ENCODE measurements around the gene M1AP.

The M1AP gene

DNA sequence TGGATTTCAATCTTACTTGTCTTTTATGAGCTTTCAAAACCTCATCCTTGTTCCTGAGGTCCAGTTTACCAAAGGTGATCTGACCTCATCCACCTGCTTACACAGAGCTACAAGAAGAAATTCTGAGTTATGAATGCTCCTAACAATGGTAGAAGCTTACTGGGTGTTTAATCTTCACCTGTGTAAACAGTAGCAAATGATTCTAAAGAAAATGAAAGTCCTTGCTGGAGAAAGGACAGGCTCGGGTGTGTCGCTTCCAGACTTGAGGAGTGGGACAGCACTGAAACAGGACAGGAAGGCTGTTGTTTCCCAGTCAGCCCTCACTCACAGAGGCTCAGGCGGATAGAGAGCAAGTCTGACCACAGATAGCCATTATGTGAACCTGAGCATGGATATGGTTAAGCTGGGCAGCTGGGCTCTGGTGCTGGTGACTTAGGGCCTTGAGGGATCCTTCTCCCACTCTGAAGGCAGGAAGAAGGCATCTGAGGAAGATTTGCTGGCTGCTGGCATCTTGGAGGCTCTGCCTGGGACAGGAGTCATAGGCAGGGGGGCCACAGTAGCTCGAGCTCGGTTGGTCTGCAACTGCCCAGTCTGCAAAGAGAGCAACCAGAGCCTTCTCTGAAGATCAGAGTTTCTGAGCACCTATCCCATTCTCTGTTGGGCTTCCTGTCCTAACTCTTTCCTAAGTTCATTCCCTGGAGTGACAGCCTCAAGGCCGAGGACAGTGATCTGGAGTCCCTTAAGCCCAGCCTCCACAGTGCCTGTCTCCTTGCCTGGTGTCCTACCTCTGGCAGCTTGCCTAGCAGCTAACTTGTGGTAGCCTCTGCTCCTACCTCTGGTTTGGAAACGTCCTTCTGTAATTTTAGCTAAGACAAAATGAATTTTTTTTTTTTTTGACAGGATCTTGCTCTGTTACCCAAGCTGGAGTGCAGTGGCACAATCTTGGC, 89.6 kb downstream of the M1AP start:
- Histone ChIP-seq H4K91ac (ENCODE audit: low read depth, low read length, poor library complexity) (no peak overlapping the region), H3K4ac (ENCODE audit: low read length) (no peak overlapping the region), H2BK120ac (ENCODE audit: low read depth, low read length) (no peak overlapping the region), H4K8ac (ENCODE audit: low read depth, low read length) (no peak overlapping the region), H3K4me3 (ENCODE audit: low read length in 2 of 2) (no peak overlapping the region), H2BK5ac (ENCODE audit: low read length) (no peak overlapping the region), H3K27ac (replicated peaks; ENCODE audit: low read length) (no peak overlapping the region), H3K18ac (ENCODE audit: low read length) (no peak overlapping the region), H2BK12ac (ENCODE audit: low read length) (no peak overlapping the region), H3K9me3 (replicated peaks in 1 of 2; ENCODE audit: control insufficient read depth in 2 of 2, insufficient read depth in 1 of 2, low read depth in 1 of 2, low read length in 2 of 2) (no peaks in the 10 kb centered on the region), H3K9ac (ENCODE audit: low read depth, low read length, poor library complexity) (no peak overlapping the region), H3K14ac (ENCODE audit: low read length) (no peak overlapping the region), H2BK15ac (ENCODE audit: low read length) (no peak overlapping the region), H3K27me3 (ENCODE audit: control insufficient read depth in 3 of 3, insufficient read depth in 3 of 3, low read depth in 1 of 3, low read length in 3 of 3) (peaks cover 4 to 46% (median 19%) of the 10 kb centered on the region in 3 experiments), H3K4me2 (ENCODE audit: insufficient read depth, low read length, poor library complexity, severe bottlenecking) (no peak overlapping the region), H2AFZ (ENCODE audit: low read length) (no peak overlapping the region), H3K23ac (ENCODE audit: low read depth, low read length, poor library complexity) (no peak overlapping the region), H3K79me1 (ENCODE audit: low read depth, low read length) (peaks cover 2% of the 10 kb centered on the region), H3K36me3 (replicated peaks in 1 of 2; ENCODE audit: control insufficient read depth in 2 of 2, insufficient read depth in 2 of 2, low read length in 2 of 2) (peaks cover 8 to 16% of the 10 kb centered on the region in 2 donors), H3K4me1 (ENCODE audit: control insufficient read depth in 2 of 2, insufficient read depth in 1 of 2, low read depth in 1 of 2, low read length in 2 of 2) (peaks cover 5 to 7% of the 10 kb centered on the region in 2 donors), H2AK5ac (ENCODE audit: low read depth, low read length) (no peak overlapping the region)
- WGBS, 2 donors (ENCODE audit: extremely low coverage in 2 of 2, insufficient read length in 2 of 2, insufficient replicate concordance in 1 of 2): no CpG with 5 or more reads among the region's 7 CpGs
- DNase-seq (ENCODE audit: low spot score): no peak

DNA sequence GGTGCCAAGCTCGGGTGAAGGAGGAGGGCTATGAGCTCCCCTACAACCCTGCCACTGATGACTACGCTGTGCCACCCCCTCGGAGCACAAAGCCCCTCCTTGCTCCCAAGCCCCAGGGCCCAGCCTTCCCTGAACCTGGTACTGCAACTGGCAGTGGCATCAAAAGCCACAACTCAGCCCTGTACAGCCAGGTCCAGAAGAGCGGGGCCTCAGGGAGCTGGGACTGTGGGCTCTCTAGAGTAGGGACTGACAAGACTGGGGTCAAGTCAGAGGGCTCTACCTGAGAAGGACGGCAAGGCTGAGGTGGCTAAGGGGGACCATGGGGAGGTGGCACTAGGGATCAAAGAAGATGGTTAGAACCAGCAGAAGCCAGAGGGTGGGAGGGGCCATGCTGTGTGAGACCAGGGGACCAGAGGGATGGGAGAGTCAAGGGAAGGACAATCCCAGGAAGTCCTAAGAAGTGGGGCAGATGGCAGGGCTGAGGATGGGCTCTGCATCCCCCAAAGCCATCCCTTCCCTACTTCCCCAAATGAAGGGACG, 91.2 kb downstream of the M1AP start:
- Histone ChIP-seq H3K9ac (ENCODE audit: low read depth, low read length, poor library complexity) (peak overlapping the region; percentile 9), H3K27me3 (ENCODE audit: control insufficient read depth in 3 of 3, insufficient read depth in 3 of 3, low read depth in 1 of 3, low read length in 3 of 3) (peaks cover 4 to 46% (median 13%) of the 10 kb centered on the region in 3 experiments), H3K9me3 (replicated peaks in 1 of 2; ENCODE audit: control insufficient read depth in 2 of 2, insufficient read depth in 1 of 2, low read depth in 1 of 2, low read length in 2 of 2) (no peaks in the 10 kb centered on the region), H3K14ac (ENCODE audit: low read length) (no peak overlapping the region), H3K4me1 (ENCODE audit: control insufficient read depth in 2 of 2, insufficient read depth in 1 of 2, low read depth in 1 of 2, low read length in 2 of 2) (peaks cover 9 to 15% of the 10 kb centered on the region in 2 donors), H2BK12ac (ENCODE audit: low read length) (no peak overlapping the region), H4K91ac (ENCODE audit: low read depth, low read length, poor library complexity) (no peak overlapping the region), H4K8ac (ENCODE audit: low read depth, low read length) (no peak overlapping the region), H3K36me3 (replicated peaks in 1 of 2; ENCODE audit: control insufficient read depth in 2 of 2, insufficient read depth in 2 of 2, low read length in 2 of 2) (peaks cover 10 to 20% of the 10 kb centered on the region in 2 donors), H3K18ac (ENCODE audit: low read length) (no peak overlapping the region), H3K4me3 (ENCODE audit: low read length in 2 of 2) (no peak overlapping the region), H2BK15ac (ENCODE audit: low read length) (no peak overlapping the region), H3K27ac (replicated peaks; ENCODE audit: low read length) (no peak overlapping the region), H3K23ac (ENCODE audit: low read depth, low read length, poor library complexity) (no peak overlapping the region), H3K4me2 (ENCODE audit: insufficient read depth, low read length, poor library complexity, severe bottlenecking) (no peak overlapping the region), H2BK120ac (ENCODE audit: low read depth, low read length) (no peak overlapping the region), H3K4ac (ENCODE audit: low read length) (no peak overlapping the region), H3K79me1 (ENCODE audit: low read depth, low read length) (peaks cover 3% of the 10 kb centered on the region), H2AK5ac (ENCODE audit: low read depth, low read length) (no peak overlapping the region), H2BK5ac (ENCODE audit: low read length) (no peak overlapping the region), H2AFZ (ENCODE audit: low read length) (no peak overlapping the region)
- WGBS, 2 donors (ENCODE audit: extremely low coverage in 2 of 2, insufficient read length in 2 of 2, insufficient replicate concordance in 1 of 2): no CpG with 5 or more reads among the region's 6 CpGs
- DNase-seq (ENCODE audit: low spot score): no peak

- Histone ChIP-seq H4K8ac (ENCODE audit: low read depth, low read length) (no peak overlapping the region), H3K18ac (ENCODE audit: low read length) (no peak overlapping the region), H2BK15ac (ENCODE audit: low read length) (no peak overlapping the region), H3K27ac (replicated peaks; ENCODE audit: low read length) (no peak overlapping the region), H3K4ac (ENCODE audit: low read length) (no peak overlapping the region), H3K14ac (ENCODE audit: low read length) (no peak overlapping the region), H4K91ac (ENCODE audit: low read depth, low read length, poor library complexity) (no peak overlapping the region), H2BK12ac (ENCODE audit: low read length) (no peak overlapping the region), H3K79me1 (ENCODE audit: low read depth, low read length) (peaks cover 6% of the 10 kb centered on the region), H2AK5ac (ENCODE audit: low read depth, low read length) (no peak overlapping the region), H3K4me1 (ENCODE audit: control insufficient read depth in 2 of 2, insufficient read depth in 1 of 2, low read depth in 1 of 2, low read length in 2 of 2) (peaks cover 9 to 15% of the 10 kb centered on the region in 2 donors), H3K23ac (ENCODE audit: low read depth, low read length, poor library complexity) (no peak overlapping the region), H3K9me3 (replicated peaks in 1 of 2; ENCODE audit: control insufficient read depth in 2 of 2, insufficient read depth in 1 of 2, low read depth in 1 of 2, low read length in 2 of 2) (no peaks in the 10 kb centered on the region), H2BK120ac (ENCODE audit: low read depth, low read length) (no peak overlapping the region), H2BK5ac (ENCODE audit: low read length) (no peak overlapping the region), H3K36me3 (replicated peaks in 1 of 2; ENCODE audit: control insufficient read depth in 2 of 2, insufficient read depth in 2 of 2, low read length in 2 of 2) (peaks cover 15 to 28% of the 10 kb centered on the region in 2 donors), H3K4me3 (ENCODE audit: low read length in 2 of 2) (no peak overlapping the region), H3K27me3 (ENCODE audit: control insufficient read depth in 3 of 3, insufficient read depth in 3 of 3, low read depth in 1 of 3, low read length in 3 of 3) (peaks cover 4 to 46% (median 6%) of the 10 kb centered on the region in 3 experiments), H3K4me2 (ENCODE audit: insufficient read depth, low read length, poor library complexity, severe bottlenecking) (no peak overlapping the region), H2AFZ (ENCODE audit: low read length) (no peak overlapping the region), H3K9ac (ENCODE audit: low read depth, low read length, poor library complexity) (no peak overlapping the region)
- no peak for DNase-seq (ENCODE audit: low spot score)
- no CpG with 5 or more reads among the region's 14 CpGs for WGBS, 2 donors (ENCODE audit: extremely low coverage in 2 of 2, insufficient read length in 2 of 2, insufficient replicate concordance in 1 of 2)
These were observed 92.0 kb downstream of the M1AP start for GRCh38 chr2:74556159-74556558.

DNA sequence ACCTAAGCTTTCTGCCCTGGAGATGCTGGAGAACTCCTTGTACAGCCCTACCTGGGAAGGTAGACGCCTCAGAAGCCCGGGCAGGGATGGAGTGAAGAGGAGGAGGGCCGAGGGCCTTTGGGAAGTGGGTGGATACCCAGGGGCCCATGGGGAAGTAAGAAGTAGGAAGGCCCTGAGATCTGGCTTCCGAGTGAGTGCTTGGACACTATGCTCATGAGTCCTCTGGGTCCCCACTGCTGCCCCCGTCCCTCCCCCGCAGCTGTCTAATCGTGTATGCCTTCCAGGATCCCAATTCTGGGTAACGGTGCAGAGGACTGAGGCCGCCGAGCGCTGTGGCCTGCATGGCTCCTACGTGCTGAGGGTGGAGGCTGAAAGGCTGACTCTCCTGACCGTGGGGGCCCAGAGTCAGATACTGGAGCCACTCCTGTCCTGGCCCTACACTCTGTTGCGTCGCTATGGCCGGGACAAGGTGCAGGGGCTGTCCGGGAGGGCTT, 92.5 kb downstream of the M1AP start:
- peak overlapping the region; percentile 67 to 87 for H3K4me3 ChIP-seq (ENCODE audit: low read length in 2 of 2)
- no CpG with 5 or more reads among the region's 17 CpGs for WGBS, 2 donors (ENCODE audit: extremely low coverage in 2 of 2, insufficient read length in 2 of 2, insufficient replicate concordance in 1 of 2)

More for the DNA sequence above, 92.5 kb downstream of the M1AP start:
- no peak for DNase-seq (ENCODE audit: low spot score)
- H4K8ac ChIP-seq (ENCODE audit: low read depth, low read length): no peak overlapping the region
- H3K9me3 ChIP-seq (replicated peaks in 1 of 2; ENCODE audit: control insufficient read depth in 2 of 2, insufficient read depth in 1 of 2, low read depth in 1 of 2, low read length in 2 of 2): no peaks in the 10 kb centered on the region
- H3K79me1 ChIP-seq (ENCODE audit: low read depth, low read length): peaks cover 6% of the 10 kb centered on the region
- H2BK120ac ChIP-seq (ENCODE audit: low read depth, low read length): peak overlapping the region; percentile 53
- peak overlapping the region; percentile 83 for H3K4me2 ChIP-seq (ENCODE audit: insufficient read depth, low read length, poor library complexity, severe bottlenecking)
- H3K27ac ChIP-seq (replicated peaks; ENCODE audit: low read length): no peak overlapping the region
- peak overlapping the region; percentile 87 for H3K9ac ChIP-seq (ENCODE audit: low read depth, low read length, poor library complexity)
- no peak overlapping the region for H2AFZ ChIP-seq (ENCODE audit: low read length)
- peak overlapping the region; percentile 63 for H2BK12ac ChIP-seq (ENCODE audit: low read length)
- peak overlapping the region; percentile 8 for H2AK5ac ChIP-seq (ENCODE audit: low read depth, low read length)
- H2BK5ac ChIP-seq (ENCODE audit: low read length): no peak overlapping the region
- H3K36me3 ChIP-seq (replicated peaks in 1 of 2; ENCODE audit: control insufficient read depth in 2 of 2, insufficient read depth in 2 of 2, low read length in 2 of 2): peaks cover 15 to 30% of the 10 kb centered on the region in 2 donors
- no peak overlapping the region for H3K4ac ChIP-seq (ENCODE audit: low read length)
- peaks cover 9 to 15% of the 10 kb centered on the region in 2 donors for H3K4me1 ChIP-seq (ENCODE audit: control insufficient read depth in 2 of 2, insufficient read depth in 1 of 2, low read depth in 1 of 2, low read length in 2 of 2)
- H3K27me3 ChIP-seq (ENCODE audit: control insufficient read depth in 3 of 3, insufficient read depth in 3 of 3, low read depth in 1 of 3, low read length in 3 of 3): peaks cover 4 to 46% (median 4%) of the 10 kb centered on the region in 3 experiments
- H3K18ac ChIP-seq (ENCODE audit: low read length): peak overlapping the region; percentile 78
- no peak overlapping the region for H3K23ac ChIP-seq (ENCODE audit: low read depth, low read length, poor library complexity)
- no peak overlapping the region for H2BK15ac ChIP-seq (ENCODE audit: low read length)
- no peak overlapping the region for H3K14ac ChIP-seq (ENCODE audit: low read length)
- H4K91ac ChIP-seq (ENCODE audit: low read depth, low read length, poor library complexity): no peak overlapping the region

Measured in neuronal stem cell (in vitro differentiated cells).